ENCODE measurements around the gene VAT1L.

Gene VAT1L

GRCh38 chr16:77788181-77789084, at the start of gene VAT1L:
TSS of gene VAT1L (plus strand) at chr16:77788564. CDS start at chr16:77788683, 119 bp downstream.
- peak; percentile 44 for DNase-seq (ENCODE audit: low spot score)

GRCh38 chr16:77738706-77739558, 49.4 kb upstream of the VAT1L start:
- no peak for DNase-seq (ENCODE audit: low spot score)

- no peak for DNase-seq (ENCODE audit: low spot score)
Observed at GRCh38 chr16:77739559-77739892, 48.8 kb upstream of the VAT1L start.

- DNase-seq (ENCODE audit: low spot score), result no peak
Observed at GRCh38 chr16:77744141-77744540, 44.2 kb upstream of the VAT1L start.

- DNase-seq (ENCODE audit: low spot score), result no peak
Observed at GRCh38 chr16:77745972-77746371, 42.4 kb upstream of the VAT1L start.

- no peak for DNase-seq (ENCODE audit: low spot score)
Observed at GRCh38 chr16:77748421-77749005, 39.9 kb upstream of the VAT1L start.

GRCh38 chr16:77749415-77749814, 38.9 kb upstream of the VAT1L start:
- no peak for DNase-seq (ENCODE audit: low spot score)

GRCh38 chr16:77758046-77758445, 30.3 kb upstream of the VAT1L start:
- no peak for DNase-seq (ENCODE audit: low spot score)

GRCh38 chr16:77758508-77758907, 29.9 kb upstream of the VAT1L start:
- no peak for DNase-seq (ENCODE audit: low spot score)

- no peak for DNase-seq (ENCODE audit: low spot score)
Observed at GRCh38 chr16:77759201-77759600, 29.2 kb upstream of the VAT1L start.

GRCh38 chr16:77759821-77760220, 28.5 kb upstream of the VAT1L start:
- no peak for DNase-seq (ENCODE audit: low spot score)

GRCh38 chr16:77760800-77761199, 27.6 kb upstream of the VAT1L start:
- no peak for DNase-seq (ENCODE audit: low spot score)

- no peak for DNase-seq (ENCODE audit: low spot score)
Observed at GRCh38 chr16:77761204-77761603, 27.2 kb upstream of the VAT1L start.

- DNase-seq (ENCODE audit: low spot score), result no peak
Observed at GRCh38 chr16:77762262-77762661, 26.1 kb upstream of the VAT1L start.

- DNase-seq (ENCODE audit: low spot score), result no peak
Observed at GRCh38 chr16:77763994-77764393, 24.4 kb upstream of the VAT1L start.

GRCh38 chr16:77767211-77767610, 21.2 kb upstream of the VAT1L start:
- DNase-seq (ENCODE audit: low spot score), result no peak

GRCh38 chr16:77767826-77768225, 20.5 kb upstream of the VAT1L start:
- peak; percentile 48 for DNase-seq (ENCODE audit: low spot score)

- no peak for DNase-seq (ENCODE audit: low spot score)
Observed at GRCh38 chr16:77775911-77776909, 12.2 kb upstream of the VAT1L start.

- no peak for DNase-seq (ENCODE audit: low spot score)
Observed at GRCh38 chr16:77777745-77778144, 10.6 kb upstream of the VAT1L start.

GRCh38 chr16:77780378-77780837, 8.0 kb upstream of the VAT1L start:
- DNase-seq (ENCODE audit: low spot score), result peak; percentile 75

- DNase-seq (ENCODE audit: low spot score), result no peak
Observed at GRCh38 chr16:77781091-77781490, 7.3 kb upstream of the VAT1L start.

Measured in kidney capillary endothelial cell (primary cell).